ENCODE data around the gene CDIPT.

GRCh38 chr16:29858149-29858849 is 4.7 kb downstream of the CDIPT start:
- TF ChIP-seq CTCF (conservative IDR thresholded peaks at IDR 0.05; ENCODE audit: low read length): no peak
- TF ChIP-seq EZH2phosphoT487 (IDR thresholded peaks at IDR 0.05; ENCODE audit: borderline replicate concordance, low read depth, low read length): no peak
